GM12878 (cell line): ENCODE data around the gene CLCN7.

Experiments
- BHLHE40 ChIP-seq, 2 experiments: fragments of 450-650 bp in 1 of 2; IDR thresholded peaks; 2 replicates each; pipeline ENCODE4 v1.6.1; 2011 to 2017; ENCODE audit warnings: low read depth in 2 of 2, borderline replicate concordance in 1 of 2, improper control_type of control experiment in 1 of 2, low read length in 1 of 2, mild to moderate bottlenecking in 1 of 2
- CREB1 ChIP-seq: IDR thresholded peaks from 2 replicates; pipeline ENCODE4 v1.6.1; 2012; ENCODE audit warnings: low read depth, mild to moderate bottlenecking, inconsistent platforms
- CREM ChIP-seq: IDR thresholded peaks from 2 replicates; pipeline ENCODE4 v1.6.1; 2014; ENCODE audit warnings: antibody characterized with exemption, low read depth
- DPF2 ChIP-seq: fragments of 450-650 bp; IDR thresholded peaks from 2 replicates; pipeline ENCODE4 v1.6.1; 2017; ENCODE audit warnings: mild to moderate bottlenecking
- EP300 ChIP-seq, 2 experiments: fragments of 150-350 bp in 1 of 2; IDR thresholded peaks; 2 replicates each; pipeline ENCODE4 v1.6.1; 2011 to 2012; ENCODE audit warnings: low read depth in 2 of 2, low read length in 2 of 2, borderline replicate concordance in 1 of 2, improper control_type of control experiment in 1 of 2, inconsistent platforms in 1 of 2; ENCODE audit not compliant: control insufficient read depth in 1 of 2
- HDAC6 ChIP-seq: fragments of 200-600 bp; sonication (generic); IDR thresholded peaks from one replicate; pipeline ENCODE4 v1.8.0; 2017; ENCODE audit warnings: antibody characterized with exemption; ENCODE audit not compliant: unreplicated experiment
- POLR2A ChIP-seq: IDR thresholded peaks from 2 replicates; pipeline ENCODE4 v1.6.1; 2011; ENCODE audit warnings: low read depth, mild to moderate bottlenecking, low read length
- SMAD1 ChIP-seq: fragments of 450-650 bp; IDR thresholded peaks from 2 replicates; pipeline ENCODE4 v1.6.1; 2018; ENCODE audit warnings: mild to moderate bottlenecking, low read depth; ENCODE audit not compliant: partially characterized antibody
- SMC3 ChIP-seq: IDR thresholded peaks from 2 replicates; pipeline ENCODE4 v1.6.1; 2011; ENCODE audit warnings: low read length, improper control_type of control experiment, borderline replicate concordance
- TF ChIP-seq, protein P1 (sequence below), 3 experiments: IDR thresholded peaks in 2 of 3; conservative IDR thresholded peaks in 1 of 3; 2 replicates each; pipeline ENCODE4 v1.5.1; 2011; ENCODE audit warnings: low read depth in 3 of 3, low read length in 3 of 3, mild to moderate bottlenecking in 3 of 3, control low read depth in 2 of 3, moderate library complexity in 2 of 3, inconsistent platforms in 1 of 3, mixed read lengths in 1 of 3; ENCODE audit not compliant: control insufficient read depth in 2 of 3, insufficient read depth in 1 of 3; ENCODE audit errors: extremely low read depth in 1 of 3
- TF ChIP-seq, protein P2 (sequence below): fragments of 450-650 bp; IDR thresholded peaks from 2 replicates; pipeline ENCODE4 v1.6.1; 2017; ENCODE audit warnings: mild to moderate bottlenecking, moderate library complexity
- TF ChIP-seq, protein P3 (sequence below): fragments of 450-650 bp; formaldehyde crosslinking; IDR thresholded peaks from 2 replicates; pipeline ENCODE4 v1.4.0; 2022; ENCODE audit warnings: mild to moderate bottlenecking, moderate library complexity
- TF ChIP-seq, protein P4 (sequence below): IDR thresholded peaks from 2 replicates; pipeline ENCODE4 v1.6.1; 2012; ENCODE audit warnings: low read depth, low read length, improper control_type of control experiment

DNA sequence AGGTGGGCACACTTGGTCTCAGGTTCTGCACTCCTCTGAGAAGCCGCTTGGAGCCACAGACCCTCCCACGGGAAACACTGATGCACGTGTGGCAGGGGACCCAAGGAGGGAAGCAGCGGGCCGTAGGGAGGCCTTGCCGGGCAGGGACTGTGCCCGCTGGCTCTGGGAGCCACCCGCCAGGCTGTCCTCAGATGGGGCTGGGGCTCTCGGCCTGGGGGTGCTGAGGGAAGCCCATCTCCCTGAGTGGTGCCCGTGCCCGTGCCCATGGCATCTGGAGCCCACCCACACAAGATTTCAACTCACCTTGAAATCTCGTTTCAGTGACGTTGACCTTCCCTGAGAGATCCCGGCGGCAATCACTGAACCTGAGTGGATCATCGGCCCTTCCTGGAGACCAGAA, 17.9 kb downstream of the CLCN7 start:
- no peak for TF ChIP-seq SMC3
- TF ChIP-seq CREM = no peak
- no peak for TF ChIP-seq CREB1
- no peak for TF ChIP-seq HDAC6
- TF ChIP-seq, protein P1, sequence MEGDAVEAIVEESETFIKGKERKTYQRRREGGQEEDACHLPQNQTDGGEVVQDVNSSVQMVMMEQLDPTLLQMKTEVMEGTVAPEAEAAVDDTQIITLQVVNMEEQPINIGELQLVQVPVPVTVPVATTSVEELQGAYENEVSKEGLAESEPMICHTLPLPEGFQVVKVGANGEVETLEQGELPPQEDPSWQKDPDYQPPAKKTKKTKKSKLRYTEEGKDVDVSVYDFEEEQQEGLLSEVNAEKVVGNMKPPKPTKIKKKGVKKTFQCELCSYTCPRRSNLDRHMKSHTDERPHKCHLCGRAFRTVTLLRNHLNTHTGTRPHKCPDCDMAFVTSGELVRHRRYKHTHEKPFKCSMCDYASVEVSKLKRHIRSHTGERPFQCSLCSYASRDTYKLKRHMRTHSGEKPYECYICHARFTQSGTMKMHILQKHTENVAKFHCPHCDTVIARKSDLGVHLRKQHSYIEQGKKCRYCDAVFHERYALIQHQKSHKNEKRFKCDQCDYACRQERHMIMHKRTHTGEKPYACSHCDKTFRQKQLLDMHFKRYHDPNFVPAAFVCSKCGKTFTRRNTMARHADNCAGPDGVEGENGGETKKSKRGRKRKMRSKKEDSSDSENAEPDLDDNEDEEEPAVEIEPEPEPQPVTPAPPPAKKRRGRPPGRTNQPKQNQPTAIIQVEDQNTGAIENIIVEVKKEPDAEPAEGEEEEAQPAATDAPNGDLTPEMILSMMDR (IDR thresholded peaks at IDR 0.05 in 2 of 3, conservative IDR thresholded peaks at IDR 0.05 in 1 of 3; ENCODE audit: control insufficient read depth in 2 of 3, extremely low read depth in 1 of 3, insufficient read depth in 1 of 3, low read depth in 3 of 3, low read length in 3 of 3) = no peak
- TF ChIP-seq, protein P2, sequence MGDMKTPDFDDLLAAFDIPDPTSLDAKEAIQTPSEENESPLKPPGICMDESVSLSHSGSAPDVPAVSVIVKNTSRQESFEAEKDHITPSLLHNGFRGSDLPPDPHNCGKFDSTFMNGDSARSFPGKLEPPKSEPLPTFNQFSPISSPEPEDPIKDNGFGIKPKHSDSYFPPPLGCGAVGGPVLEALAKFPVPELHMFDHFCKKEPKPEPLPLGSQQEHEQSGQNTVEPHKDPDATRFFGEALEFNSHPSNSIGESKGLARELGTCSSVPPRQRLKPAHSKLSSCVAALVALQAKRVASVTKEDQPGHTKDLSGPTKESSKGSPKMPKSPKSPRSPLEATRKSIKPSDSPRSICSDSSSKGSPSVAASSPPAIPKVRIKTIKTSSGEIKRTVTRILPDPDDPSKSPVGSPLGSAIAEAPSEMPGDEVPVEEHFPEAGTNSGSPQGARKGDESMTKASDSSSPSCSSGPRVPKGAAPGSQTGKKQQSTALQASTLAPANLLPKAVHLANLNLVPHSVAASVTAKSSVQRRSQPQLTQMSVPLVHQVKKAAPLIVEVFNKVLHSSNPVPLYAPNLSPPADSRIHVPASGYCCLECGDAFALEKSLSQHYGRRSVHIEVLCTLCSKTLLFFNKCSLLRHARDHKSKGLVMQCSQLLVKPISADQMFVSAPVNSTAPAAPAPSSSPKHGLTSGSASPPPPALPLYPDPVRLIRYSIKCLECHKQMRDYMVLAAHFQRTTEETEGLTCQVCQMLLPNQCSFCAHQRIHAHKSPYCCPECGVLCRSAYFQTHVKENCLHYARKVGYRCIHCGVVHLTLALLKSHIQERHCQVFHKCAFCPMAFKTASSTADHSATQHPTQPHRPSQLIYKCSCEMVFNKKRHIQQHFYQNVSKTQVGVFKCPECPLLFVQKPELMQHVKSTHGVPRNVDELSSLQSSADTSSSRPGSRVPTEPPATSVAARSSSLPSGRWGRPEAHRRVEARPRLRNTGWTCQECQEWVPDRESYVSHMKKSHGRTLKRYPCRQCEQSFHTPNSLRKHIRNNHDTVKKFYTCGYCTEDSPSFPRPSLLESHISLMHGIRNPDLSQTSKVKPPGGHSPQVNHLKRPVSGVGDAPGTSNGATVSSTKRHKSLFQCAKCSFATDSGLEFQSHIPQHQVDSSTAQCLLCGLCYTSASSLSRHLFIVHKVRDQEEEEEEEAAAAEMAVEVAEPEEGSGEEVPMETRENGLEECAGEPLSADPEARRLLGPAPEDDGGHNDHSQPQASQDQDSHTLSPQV = no peak
- no peak for TF ChIP-seq BHLHE40 (IDR thresholded peaks at IDR 0.05; ENCODE audit: borderline replicate concordance in 1 of 2, low read depth in 2 of 2, low read length in 1 of 2)
- TF ChIP-seq, protein P3, sequence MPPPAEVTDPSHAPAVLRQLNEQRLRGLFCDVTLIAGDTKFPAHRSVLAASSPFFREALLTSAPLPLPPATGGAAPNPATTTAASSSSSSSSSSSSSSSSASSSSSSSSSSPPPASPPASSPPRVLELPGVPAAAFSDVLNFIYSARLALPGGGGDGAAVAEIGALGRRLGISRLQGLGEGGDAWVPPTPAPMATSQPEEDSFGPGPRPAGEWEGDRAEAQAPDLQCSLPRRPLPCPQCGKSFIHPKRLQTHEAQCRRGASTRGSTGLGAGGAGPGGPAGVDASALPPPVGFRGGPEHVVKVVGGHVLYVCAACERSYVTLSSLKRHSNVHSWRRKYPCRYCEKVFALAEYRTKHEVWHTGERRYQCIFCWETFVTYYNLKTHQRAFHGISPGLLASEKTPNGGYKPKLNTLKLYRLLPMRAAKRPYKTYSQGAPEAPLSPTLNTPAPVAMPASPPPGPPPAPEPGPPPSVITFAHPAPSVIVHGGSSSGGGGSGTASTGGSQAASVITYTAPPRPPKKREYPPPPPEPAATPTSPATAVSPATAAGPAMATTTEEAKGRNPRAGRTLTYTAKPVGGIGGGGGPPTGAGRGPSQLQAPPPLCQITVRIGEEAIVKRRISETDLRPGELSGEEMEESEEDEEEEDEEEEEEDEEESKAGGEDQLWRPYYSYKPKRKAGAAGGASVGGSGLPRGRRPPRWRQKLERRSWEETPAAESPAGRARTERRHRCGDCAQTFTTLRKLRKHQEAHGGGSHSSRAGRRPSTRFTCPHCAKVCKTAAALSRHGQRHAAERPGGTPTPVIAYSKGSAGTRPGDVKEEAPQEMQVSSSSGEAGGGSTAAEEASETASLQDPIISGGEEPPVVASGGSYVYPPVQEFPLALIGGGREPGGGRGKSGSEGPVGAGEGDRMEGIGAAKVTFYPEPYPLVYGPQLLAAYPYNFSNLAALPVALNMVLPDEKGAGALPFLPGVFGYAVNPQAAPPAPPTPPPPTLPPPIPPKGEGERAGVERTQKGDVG (CRISPR knock-in tag) = no peak
- TF ChIP-seq POLR2A = no peak
- TF ChIP-seq EP300 (IDR thresholded peaks at IDR 0.05; ENCODE audit: borderline replicate concordance in 1 of 2, control insufficient read depth in 1 of 2, low read depth in 2 of 2, low read length in 2 of 2) = no peak
- TF ChIP-seq, protein P4, sequence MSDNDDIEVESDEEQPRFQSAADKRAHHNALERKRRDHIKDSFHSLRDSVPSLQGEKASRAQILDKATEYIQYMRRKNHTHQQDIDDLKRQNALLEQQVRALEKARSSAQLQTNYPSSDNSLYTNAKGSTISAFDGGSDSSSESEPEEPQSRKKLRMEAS = no peak
- no peak for TF ChIP-seq SMAD1
- TF ChIP-seq DPF2 = no peak
